LoVo (cell line): ENCODE results near the gene SBK1.
"Not testable (repeated sequence)": the region's sequence is repeated elsewhere in the genome, so short reads cannot be mapped to it uniquely, and the experiment has no call there.

ENCODE experiments used
- DNase-seq: peaks from one replicate; pipeline ENCODE4 v3.0.0-alpha.2; 2016; ENCODE audit warnings: low spot score

Gene SBK1

DNA sequence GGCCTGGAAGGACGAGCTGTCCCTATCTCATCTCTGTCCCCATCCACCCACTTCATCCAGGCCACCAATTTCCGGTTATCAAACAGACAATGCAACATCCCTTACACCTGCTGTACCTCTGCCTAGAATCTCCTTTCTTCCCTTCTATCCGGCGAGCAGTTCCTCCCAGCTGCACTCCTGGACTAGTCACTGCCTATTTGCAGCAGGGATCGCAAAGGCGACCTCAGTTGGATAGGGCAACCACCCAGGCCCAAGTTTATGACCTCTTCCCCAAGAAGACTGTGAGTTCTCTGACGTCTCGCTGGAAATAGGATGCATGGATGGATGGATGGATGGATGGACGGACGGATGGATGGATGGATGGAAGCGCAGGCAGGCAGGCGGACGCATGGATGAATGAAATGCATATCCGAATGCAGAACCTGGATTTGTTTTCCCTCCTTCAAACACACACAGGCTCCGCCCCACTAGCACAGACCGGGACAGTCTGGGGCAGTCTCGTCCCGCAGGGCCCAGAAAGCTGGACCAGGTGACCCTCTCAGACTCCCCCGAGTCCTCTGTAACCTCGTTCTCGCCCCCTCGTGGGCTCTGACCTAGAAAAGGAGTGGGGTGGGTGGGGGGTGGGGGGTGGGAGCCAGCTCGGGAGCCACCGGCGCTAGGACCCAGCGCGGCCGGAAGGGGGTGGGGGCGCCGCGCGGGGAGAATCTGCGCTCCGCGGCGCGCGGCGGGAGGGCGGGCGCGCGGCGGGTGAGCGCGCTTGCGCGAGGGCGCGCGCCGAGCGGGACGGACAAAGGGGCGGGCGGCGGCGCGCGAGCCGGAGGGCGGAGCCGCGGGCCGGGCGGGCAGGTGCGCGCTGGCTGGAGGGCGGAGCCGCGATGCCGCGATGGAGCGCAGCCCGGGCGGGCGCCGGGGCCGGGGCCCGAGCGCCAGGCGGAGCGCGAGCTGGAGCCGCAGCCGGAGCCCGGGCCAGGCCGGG is at the start of gene SBK1:
SBK1 (plus strand) TSS at position 875 of the 976 bp plus-strand sequence. CDS start 24,867 bp downstream, outside the sequence.
- DNase-seq: peak; percentile 86

DNA sequence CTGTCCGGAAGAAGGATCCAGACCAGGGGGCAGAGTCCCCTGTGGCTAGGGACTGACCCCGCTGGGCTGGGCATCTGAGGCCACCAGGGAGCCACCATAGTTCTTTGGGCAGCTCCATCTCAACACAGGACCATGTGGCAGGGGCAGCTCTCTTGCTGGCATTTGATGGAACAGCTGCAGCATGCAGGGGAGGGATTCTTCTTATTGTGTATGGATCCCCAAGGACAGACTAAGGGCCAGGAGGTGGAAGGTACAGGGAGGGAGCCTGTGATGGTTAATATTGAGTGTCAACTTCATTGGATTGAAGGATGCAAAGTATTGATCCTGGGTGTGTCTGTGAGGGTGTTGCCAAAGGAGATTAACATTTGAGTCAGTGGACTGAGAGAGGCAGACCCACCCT is 42.8 kb upstream of the SBK1 start:
- DNase-seq: not testable (repeated sequence)

DNA sequence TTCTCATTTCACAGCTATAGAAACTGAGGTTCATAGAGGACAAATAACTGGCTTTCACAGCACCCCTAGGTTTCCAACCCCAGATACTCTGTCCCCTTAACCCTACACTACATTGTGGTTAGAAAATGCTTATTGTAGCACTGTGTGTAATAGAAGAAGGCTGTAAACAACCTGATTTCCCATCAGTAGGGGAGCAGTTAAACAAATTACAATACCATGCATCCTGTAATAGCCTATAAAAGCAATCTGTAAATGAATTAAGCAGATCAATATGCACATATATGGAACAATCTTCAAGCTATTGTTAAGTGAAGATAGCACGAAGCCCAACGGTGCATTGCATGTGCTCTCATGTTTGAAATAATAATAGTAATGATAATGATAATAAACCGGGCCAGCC is 41.3 kb upstream of the SBK1 start:
- no peak for DNase-seq

DNA sequence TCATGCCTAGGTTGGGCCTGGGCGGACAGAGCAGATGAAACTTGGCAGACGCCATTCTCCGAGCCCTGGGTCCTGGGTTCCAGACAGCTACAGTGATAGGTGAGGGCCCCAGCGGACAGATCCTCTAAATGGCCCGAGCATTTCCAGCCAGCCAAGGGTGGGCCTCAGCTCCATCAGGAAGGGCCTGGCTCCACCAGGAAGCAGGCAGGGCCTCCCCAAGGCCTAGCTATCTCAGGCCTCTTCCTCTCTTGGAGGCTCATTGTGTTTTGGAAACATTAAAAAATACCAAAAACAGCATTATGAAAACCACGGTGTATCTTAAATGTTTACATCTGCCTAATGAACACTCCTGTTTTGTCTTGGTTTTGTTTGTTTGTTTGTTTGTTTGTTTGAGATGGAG is 38.2 kb upstream of the SBK1 start:
- DNase-seq: no peak

DNA sequence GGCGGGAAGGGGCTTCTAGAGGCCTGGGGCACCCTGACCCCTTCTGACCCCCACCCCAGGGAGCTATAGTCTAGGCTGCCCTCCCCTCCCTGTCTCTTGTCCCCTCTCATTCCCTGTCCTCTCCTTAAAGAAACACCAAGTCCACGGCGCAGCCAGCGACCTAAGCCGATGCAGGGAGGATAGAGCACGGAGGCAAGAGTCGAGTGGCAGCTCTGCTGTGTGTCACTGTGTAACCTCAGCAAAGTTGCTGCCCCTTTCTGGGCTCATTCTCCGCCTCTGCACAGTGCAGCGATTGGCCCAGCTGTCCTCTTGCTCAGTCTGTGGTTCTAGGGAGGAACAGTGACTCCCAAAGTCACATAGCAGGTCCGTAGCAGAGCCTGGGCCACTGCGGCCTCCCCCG is 36.5 kb upstream of the SBK1 start:
- no peak for DNase-seq

DNA sequence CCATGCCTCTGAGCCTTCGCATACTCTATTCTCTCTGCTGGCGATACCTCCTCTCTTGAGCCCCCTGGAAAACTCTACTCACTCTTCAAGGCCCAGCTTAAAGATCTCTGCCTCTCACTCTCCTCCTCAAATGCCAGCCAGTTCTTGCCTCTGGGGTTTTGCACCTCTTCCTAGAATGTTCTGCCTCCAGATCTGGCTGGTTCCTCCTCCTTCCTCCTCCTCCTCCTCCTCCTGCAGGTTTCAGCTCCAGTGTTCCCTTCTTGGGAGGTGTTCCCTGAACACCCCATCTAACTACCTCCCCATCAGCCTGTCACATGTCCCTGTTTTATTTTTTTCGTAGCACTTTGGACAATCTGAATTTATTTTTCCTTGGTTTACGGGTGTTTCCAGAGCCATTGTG is 35.1 kb upstream of the SBK1 start:
- no peak for DNase-seq

DNA sequence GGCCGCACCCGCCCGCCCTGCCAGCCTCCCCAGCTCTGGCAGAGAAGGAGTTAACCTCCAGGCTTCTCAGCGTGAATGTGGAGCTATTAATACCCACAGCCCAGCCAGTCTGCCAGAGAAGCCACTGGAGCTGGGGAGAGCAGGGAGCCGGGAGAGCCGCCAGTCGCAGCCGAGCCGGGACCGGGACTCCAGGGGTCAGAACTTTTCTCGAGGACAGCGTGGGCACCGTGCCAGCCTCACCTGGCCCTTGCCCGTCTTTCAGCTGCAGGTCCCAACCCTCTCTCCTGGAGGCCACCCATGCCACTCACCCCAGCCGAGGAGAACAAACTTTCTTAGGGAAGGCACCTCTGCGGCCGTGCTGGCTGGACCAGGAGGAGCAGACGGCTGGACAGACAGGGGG is 33.8 kb upstream of the SBK1 start:
- DNase-seq: no peak

DNA sequence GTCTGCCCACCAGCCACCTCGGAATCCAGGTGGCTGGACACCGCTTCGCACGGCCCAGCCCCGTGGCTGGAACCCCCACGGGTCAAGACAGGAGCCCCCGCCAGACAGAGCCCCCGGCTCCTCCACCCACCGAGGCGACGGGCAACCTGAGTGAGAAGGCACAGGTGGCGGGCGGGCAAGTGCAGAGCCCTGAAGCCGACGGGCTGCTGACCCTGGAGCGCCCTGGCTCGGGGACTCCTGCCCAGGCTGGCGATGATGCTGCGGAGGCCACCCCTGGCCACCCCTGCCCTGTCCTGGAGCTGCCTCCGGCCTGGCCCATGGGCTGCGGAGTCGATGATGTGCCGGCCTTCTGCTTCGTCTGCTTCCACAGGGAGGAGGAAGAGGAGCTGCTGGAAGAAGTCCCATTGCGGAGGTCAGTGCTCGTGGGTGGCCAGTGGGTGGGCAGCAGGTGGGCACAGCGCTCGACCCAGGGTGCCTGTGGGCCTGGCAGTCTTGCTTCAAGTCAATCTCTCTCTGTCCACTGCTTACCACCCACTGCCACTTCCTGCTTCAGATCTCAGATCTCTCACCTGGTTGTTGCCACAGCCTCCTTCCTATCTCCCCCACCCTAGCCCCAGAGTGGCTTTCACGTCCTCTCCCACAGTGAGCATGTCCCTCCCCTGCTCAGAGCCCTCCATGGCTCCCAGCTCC is 33.1 kb upstream of the SBK1 start:
- no peak for DNase-seq

DNA sequence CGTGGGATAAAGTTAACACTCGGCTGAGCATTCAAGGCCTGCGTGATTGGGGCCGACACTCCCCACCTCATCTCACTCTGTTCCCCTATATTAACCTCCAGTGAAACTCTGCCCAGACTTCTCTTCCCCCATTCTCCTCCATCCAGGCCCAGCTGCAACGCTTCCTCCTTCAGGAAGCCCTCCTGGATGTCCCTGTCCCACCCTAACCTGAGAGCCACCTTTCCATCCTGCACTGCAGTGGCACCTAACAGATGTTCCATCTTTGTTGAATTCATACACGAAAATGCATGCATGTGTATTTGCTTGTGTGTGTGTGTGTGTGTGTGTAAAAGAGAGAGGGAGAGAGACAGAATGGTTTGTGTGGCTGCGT is 32.6 kb upstream of the SBK1 start:
- DNase-seq: no peak

DNA sequence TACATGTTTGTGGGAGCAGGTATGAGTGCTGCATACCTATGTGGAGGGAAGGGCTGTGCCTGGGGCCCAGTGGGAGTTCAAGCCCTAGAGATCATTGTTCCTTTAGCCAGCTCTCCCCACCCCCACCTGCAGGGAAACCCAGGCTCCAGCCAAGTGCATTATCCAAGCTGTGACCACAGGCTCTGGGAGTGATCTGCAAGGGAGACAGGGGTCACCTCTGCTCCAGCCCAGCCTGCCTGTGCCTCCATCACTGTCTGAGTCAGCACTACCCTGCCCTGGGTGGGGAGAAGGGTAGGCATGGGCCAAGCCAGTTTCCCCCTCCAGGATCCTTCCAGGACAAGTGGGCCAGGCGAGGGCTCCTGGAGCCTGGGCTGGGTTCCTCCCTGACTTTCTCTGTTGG is 32.1 kb upstream of the SBK1 start:
- no peak for DNase-seq

DNA sequence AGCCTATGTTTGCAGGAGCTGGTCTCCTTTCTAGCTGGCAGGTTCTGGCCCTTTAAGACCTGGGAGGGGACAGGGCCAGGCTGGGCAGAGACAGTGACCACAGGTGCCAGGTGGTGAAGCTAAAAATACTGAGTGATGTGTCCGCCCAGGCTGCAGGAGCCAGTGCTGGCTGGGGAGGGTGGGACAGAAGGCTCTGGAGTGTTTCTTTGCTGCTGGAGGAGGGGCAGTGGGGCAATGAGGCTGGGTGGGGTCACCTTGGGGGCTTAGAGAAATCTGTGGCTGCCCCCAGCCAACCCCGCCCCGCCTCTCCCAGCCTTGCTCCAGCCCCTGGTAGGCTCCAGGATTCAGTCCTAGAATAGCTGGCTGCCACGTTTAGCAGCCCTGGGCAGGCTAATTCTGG is 30.4 kb upstream of the SBK1 start:
- no peak for DNase-seq

DNA sequence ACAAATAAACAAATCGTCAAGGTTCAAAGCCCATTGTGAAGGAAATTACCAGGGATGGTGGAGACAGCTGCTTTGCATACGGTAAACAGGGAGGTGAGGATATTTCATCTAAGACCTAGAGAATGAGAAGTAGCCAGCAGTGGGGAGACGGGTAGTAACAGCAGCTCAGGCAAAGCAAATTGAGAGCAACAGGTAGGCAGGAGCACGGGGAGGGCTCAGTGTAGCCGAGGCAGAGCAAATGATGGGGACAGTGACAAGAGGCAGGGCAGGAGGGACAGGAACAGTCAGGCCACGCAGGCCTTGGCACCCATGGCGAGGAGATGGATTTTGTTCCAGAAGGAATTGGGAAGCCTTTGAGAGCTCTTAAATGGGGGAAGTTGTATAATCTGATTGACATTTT is 29.0 kb upstream of the SBK1 start:
- no peak for DNase-seq

DNA sequence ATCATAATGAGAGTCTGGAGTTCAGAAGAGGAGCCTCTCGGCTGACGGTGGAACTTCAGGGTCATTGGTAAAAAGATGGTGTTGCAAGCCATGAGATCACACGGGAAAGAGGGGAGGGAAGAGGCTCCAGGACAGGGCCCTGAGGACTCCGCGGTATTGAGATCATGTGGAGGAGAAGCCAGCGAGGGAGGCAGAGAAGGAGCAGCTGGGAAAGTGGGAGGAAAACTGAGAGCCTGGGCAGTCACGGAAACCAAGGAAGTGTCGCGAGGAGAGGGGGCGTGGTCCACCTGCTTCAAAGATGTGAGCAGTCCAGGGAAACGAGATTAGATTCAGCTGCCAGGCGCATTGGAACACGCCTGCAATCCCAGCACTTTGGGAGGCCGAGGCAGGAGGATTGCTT is 27.7 kb upstream of the SBK1 start:
- DNase-seq: peak; percentile 13

DNA sequence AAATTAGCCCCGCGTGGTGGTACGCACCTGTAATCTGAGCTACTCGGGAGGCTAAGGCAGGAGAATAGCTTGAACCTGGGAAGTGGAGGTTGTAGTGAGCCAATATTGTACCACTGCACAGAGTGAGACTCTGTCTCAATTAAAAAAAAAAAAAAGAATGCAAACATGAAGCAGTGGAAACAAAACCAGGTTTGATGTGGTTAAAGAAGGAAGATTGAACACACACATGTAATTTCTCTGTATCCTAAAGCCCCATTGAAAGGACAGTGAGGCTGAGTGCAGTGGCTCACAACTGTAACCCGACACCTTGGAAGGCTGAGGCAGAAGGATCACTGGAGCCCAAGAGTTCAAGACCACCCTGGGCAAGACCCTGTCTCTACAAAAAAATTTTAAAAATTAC is 26.5 kb upstream of the SBK1 start:
- no peak for DNase-seq

DNA sequence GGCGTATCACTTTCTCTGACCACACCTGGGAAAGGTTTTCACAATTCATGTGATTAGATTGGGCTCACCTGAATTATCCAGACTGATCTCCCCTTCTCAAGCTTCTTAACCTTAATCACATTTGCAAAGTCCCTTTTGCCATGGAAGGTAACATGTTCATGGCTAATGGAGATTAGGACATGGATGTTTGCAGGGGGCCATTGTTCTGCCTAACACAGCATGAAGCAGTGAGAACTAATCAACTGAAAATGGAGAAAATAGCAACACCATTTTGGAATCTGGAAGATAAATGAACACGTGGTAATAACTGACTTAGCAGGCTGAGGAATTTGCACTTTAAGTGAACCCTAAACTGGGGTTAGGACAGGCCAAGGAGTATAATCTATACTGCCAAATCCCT is 25.0 kb upstream of the SBK1 start:
- DNase-seq: no peak

DNA sequence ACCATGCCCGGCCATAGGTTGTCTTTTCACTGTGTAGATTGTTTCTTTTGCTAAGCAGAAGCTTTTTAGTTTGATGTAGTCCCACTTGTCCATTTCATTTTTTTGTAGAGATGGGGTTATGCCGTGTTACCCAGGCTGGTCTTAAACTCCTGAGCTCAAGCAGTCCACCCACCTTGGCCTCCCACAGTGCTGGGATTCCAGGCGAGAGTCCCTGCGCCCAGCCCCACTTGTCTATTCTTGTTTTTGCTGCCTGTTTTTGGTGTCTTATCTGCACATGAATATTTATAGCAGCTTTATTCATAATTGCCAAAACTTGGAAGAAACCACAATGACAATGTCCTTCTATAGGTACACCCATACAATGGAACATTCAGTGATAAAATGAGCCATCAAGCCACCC is 18.8 kb upstream of the SBK1 start:
- DNase-seq: no peak

DNA sequence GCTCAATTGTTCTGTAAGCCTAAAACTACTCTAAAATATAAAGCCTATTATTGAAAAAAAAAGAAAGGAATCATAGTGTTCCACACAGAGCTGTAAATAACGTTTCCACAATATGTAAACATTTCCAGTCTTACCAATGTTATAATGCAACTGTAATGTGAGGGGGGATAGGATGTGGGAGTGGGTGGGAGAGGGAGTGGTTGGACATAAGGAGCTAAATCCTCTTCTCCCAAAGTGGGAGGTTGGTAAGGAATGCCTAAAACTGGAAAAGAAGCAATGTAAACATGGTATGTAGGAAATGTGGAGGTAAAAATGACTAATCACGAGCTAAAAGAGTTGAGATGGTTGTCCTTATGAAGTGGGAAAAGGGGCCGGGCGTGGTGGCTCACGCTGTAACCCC is 17.6 kb upstream of the SBK1 start:
- DNase-seq: no peak

DNA sequence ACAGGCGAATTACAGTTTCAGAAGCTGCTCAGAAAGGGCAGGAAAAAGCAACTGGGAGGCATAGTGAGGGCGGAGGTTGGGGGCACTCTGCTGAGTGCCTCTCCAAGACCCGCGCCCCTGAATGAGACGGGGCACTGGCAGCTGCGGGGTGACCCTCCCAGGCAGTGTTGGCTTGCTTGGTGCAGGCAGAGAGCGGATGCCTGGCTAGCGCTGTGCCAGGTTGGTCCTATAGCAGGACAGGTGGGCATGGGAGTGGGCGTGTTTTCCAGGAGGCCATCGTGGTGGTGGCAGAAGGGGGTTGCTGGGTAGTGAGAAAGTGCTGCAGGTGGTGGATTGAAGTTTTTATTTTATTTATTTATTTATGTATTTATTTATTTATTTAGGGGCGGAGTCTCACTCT is 16.0 kb upstream of the SBK1 start:
- no peak for DNase-seq

DNA sequence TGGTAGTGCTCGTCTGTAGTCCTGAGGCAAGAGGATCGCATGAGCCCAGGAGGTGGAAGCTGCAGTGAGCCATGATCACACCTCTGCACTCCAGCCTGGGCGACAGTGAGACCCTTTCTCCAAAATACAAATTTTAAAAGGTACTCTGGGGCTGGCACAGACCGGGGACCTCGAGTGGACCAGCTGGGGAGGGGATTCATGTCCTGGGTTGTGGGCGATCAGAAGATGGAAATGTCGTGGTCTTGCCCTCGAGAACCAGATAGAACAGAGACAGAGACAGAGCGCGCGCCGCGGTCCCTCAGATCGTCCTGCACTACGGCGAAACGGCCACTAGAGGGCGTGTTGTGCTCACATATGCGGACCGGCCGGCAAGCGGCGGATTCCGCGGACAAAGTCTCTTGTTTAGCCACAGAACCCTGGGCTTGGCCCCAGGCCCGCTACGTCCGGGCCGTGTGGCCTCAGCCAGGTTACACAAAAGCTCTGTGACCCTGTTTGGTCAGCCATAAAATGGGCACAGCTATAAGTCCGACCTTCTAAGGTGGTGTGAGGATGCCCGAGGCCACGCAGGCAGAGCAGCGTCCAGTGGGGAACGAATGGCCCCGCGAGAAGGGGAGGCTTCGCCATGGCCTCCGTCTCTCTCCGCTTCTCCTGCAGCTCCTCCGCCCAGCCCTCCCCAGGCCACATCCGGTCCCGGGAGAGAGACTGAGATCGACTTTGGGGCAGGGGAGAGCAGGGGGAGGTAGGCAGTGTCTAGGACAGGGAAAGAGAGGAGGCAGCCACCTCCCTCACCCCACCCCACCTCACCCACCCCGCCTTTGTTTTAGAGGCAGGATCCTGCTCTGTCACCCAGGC is 14.6 kb upstream of the SBK1 start:
- DNase-seq: peak; percentile 83

DNA sequence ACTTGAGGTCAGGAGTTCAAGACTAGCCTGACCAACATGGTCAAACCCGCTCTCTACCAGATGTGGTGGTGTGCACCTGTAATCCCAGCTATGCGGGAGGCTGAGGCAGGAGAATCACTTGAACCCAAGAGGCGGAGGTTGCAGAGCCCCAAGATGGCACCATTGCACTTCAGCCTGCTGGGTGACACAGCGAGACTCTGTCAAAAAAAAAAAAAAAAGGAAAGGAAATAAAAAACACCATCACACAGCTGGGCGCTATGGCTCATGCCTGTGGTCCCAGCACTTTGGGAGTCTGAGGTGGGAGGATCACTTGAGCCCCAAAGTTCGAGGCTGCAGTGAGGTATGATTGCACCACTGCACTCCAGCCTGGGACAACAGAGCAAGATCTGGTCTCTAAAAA is 13.3 kb upstream of the SBK1 start:
- DNase-seq: no peak

DNA sequence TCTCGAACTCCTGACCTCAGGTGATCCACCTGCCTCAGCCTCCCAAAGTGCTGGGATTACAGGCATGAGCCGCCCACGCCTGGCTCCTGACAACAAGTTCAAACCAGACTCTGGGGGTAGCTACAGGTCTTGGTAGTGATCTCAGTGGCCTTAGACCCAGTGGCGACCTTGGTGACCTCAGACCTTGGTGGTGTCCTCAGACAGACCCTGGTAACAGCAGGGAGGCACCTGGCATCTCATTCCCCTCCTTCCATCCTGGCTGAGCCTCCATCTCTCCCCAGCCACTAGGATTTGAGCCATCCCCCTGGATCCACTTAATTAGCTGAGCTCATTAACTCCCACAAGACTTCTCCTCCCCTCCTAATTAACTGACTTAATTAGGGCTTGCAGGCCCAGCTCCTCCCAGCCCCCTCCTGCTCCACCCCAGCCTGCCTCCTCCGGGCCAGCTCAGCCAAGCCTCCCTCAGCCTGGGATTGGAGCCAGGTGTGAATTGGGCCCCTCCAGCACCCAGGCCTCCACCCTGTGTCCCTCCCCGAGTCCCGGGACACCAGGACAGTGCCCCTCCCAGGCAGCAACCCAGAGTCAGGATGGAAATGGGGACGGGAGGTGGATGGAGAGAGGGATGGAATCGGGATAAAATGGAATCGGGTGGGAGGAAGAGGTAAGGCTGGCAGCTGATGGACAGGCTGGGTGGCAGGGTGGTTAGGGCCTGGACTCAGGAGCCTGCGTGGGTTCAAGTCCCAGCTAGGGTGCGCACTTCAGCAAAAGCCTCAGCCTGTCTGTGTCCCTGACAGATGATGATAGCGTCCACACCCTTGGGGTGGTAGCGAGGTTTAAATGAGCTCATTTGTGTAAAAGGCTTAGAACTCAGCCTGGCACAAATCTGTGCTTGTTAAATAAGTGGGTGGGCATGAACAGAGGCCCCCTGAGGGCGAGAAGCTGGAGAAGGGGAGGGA is 11.2 kb upstream of the SBK1 start:
- no peak for DNase-seq
